ENCODE results near the gene ERCC6. TPM values are rescaled to one million over a fixed set of nuclear protein-coding genes. Genes with fewer than 3 reads are reported as not detected.
A peak's percentile ranks its signal among the peaks of the same experiment; 100 is the strongest.

ERCC6 gene
- total RNA-seq, 6 experiments from 2014 or later, result 52.5 to 97.5 (median 59.3) TPM

DNA sequence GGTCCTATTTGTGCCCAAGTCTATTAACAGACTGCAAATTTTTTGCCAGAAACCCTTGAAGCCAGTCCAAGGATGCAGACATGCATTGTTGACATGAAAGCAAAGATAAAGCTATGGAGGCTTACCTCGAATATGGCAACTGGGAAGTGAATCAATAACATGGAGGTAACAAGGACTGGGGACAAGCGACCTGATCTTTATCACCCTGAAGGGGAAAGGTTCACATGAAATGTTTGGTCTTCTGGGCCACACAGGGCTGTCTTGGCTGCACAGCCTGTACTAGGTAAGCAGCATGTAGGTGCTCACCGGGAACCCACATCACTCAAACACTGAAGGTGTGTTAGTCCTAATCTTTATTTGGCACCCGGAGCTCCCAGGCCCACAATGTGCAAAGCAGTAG, 17.9 kb downstream of the ERCC6 start:
- H3K4me3 Mint-ChIP-seq, result no peak overlapping the region
- TF ChIP-seq, protein P1, sequence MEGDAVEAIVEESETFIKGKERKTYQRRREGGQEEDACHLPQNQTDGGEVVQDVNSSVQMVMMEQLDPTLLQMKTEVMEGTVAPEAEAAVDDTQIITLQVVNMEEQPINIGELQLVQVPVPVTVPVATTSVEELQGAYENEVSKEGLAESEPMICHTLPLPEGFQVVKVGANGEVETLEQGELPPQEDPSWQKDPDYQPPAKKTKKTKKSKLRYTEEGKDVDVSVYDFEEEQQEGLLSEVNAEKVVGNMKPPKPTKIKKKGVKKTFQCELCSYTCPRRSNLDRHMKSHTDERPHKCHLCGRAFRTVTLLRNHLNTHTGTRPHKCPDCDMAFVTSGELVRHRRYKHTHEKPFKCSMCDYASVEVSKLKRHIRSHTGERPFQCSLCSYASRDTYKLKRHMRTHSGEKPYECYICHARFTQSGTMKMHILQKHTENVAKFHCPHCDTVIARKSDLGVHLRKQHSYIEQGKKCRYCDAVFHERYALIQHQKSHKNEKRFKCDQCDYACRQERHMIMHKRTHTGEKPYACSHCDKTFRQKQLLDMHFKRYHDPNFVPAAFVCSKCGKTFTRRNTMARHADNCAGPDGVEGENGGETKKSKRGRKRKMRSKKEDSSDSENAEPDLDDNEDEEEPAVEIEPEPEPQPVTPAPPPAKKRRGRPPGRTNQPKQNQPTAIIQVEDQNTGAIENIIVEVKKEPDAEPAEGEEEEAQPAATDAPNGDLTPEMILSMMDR (IDR thresholded peaks at IDR 0.05), result no peak
- H3K9me3 Mint-ChIP-seq, result no peaks in the 10 kb centered on the region
- peaks cover 3% of the 10 kb centered on the region; the same call in 1 of the 2 replicates for H3K27me3 Mint-ChIP-seq (ENCODE audit: insufficient read depth)
- H3K36me3 Mint-ChIP-seq (ENCODE audit: low read depth), result peaks cover 44% of the 10 kb centered on the region
- no peak overlapping the region for H3K27ac Mint-ChIP-seq
- H3K4me1 Mint-ChIP-seq (ENCODE audit: low read depth), result peaks cover 61% of the 10 kb centered on the region
- no peak for DNase-seq

DNA sequence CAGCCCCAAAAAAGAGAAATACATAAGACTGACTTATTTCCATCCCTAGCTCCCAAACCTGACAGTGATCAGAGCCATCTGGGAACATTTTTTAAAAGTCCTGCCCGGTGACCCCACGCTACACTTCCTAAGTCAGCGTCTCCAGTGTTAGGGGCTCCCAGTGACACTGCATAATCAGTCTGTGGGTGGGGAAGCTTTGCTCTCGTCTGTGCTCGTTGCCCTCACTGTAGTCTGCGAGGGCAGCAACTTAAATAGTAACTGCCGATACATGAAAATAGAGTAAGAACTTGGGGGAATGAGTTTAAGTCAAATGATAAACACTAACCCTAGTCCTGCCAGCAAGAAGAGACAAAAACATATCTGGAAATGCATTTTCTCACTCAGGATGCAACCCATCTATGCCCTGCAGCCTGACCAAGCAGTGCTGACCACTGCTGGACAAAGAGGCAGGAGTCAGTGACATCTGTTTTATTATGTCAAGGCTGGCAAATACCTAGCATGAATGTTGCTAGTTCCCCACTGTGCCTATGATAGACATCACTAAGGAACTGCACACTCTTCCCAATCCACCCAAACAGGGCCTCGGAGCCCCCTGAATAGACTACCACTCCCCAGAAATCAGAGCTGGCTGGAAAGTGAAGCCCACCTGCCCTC, 18.7 kb downstream of the ERCC6 start:
- no peaks in the 10 kb centered on the region for H3K9me3 Mint-ChIP-seq
- H3K27me3 Mint-ChIP-seq (ENCODE audit: insufficient read depth), result peaks cover 3% of the 10 kb centered on the region; the same call in 1 of the 2 replicates
- no peak for DNase-seq
- peak overlapping the region; percentile 51; the same call in 1 of the 2 replicates for H3K27ac Mint-ChIP-seq
- H3K4me3 Mint-ChIP-seq, result no peak overlapping the region
- H3K4me1 Mint-ChIP-seq (ENCODE audit: low read depth), result peaks cover 54% of the 10 kb centered on the region
- H3K36me3 Mint-ChIP-seq (ENCODE audit: low read depth), result peaks cover 39% of the 10 kb centered on the region
- TF ChIP-seq, protein P1 (IDR thresholded peaks at IDR 0.05), result no peak

DNA sequence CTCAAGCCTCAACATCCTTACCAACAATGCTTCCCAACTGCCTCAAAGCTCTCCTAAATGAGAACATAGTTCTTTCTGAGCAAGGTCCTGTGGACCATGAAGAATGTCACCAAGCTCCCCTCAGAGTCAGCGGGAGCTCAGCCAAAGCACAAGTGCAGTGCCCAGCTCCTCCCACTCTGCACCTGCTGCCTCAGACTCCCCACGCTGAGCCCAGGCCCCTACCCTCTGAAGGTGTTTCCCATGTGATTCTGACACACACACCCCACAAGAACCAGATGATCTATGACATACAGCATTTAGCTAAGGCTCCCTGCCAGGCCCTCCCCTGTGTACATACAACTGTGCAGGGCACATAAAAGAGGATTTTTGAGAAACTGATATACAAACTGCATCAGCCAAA, 19.2 kb downstream of the ERCC6 start:
- Mint-ChIP-seq H3K36me3 (ENCODE audit: low read depth) (peaks cover 37% of the 10 kb centered on the region), H3K9me3 (no peaks in the 10 kb centered on the region), H3K27ac (peak overlapping the region; percentile 51; the same call in 1 of the 2 replicates)

DNA sequence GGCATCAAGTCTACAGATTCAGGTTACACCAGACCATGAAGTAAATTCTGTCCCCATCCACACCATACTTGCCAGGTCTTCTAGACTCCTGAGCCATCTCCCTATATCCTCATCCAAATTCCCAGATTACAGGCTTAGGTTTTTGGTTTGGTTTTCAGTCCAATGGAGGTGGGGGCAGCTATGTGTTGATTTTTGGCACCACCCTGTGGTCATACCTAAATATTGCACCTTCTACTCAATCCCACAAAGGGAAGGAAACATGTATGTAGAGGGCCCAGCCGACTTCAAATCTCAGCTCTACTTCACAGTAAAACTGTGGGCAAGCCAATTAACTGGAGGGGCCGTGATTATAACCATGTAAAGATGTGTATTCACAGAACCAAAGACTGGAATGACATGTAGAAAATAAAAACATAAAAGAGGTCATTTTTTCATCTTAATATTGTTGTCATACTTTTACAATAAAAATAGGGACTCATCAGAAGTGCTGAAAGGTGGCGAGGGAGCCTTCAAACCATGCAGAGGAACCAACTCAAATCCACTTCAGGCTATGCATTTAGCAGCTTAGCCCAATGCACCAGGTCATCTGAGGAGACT, 19.8 kb downstream of the ERCC6 start:
- peak; percentile 39 for DNase-seq
- peaks cover 49% of the 10 kb centered on the region for H3K4me1 Mint-ChIP-seq (ENCODE audit: low read depth)
- TF ChIP-seq, protein P1 (IDR thresholded peaks at IDR 0.05), result peak; percentile 86
- H3K9me3 Mint-ChIP-seq, result no peaks in the 10 kb centered on the region
- peaks cover 3% of the 10 kb centered on the region; the same call in 1 of the 2 replicates for H3K27me3 Mint-ChIP-seq (ENCODE audit: insufficient read depth)
- no peak overlapping the region for H3K4me3 Mint-ChIP-seq
- H3K36me3 Mint-ChIP-seq (ENCODE audit: low read depth), result peaks cover 37% of the 10 kb centered on the region
- H3K27ac Mint-ChIP-seq, result peak overlapping the region; percentile 44

More for the DNA sequence above, 19.2 kb downstream of the ERCC6 start:
- H3K4me1 Mint-ChIP-seq (ENCODE audit: low read depth), result peaks cover 52% of the 10 kb centered on the region
- TF ChIP-seq, protein P1 (IDR thresholded peaks at IDR 0.05), result no peak
- H3K27me3 Mint-ChIP-seq (ENCODE audit: insufficient read depth), result peaks cover 3% of the 10 kb centered on the region; the same call in 1 of the 2 replicates
- H3K4me3 Mint-ChIP-seq, result no peak overlapping the region
- DNase-seq, result no peak

DNA sequence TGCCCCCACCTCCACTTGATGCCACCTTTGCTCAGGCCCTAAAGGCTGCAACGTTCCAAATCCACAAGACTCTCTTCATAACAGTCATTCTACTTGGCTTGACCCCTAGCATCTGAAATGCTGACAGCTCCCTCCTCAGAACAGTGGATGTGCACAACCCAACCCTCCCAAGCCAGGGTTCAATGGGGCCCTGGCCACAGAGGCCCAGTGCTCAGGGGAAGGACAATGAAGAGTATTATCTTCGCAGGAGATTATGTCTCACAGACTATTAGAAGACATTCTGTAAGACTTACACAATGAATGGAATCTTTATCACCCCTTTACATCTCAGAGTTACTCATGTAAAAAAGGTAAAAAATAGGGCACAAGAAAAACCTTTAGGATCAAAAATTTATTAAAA, 20.4 kb downstream of the ERCC6 start:
- DNase-seq, result no peak
- TF ChIP-seq, protein P1 (IDR thresholded peaks at IDR 0.05), result no peak
- peak overlapping the region; percentile 44; the same call in 1 of the 2 replicates for H3K27ac Mint-ChIP-seq
- H3K4me1 Mint-ChIP-seq (ENCODE audit: low read depth), result peaks cover 47% of the 10 kb centered on the region
- no peak overlapping the region for H3K4me3 Mint-ChIP-seq
- H3K9me3 Mint-ChIP-seq, result no peaks in the 10 kb centered on the region
- H3K36me3 Mint-ChIP-seq (ENCODE audit: low read depth), result peaks cover 34% of the 10 kb centered on the region
- peaks cover under 1% of the 10 kb centered on the region; the same call in 1 of the 2 replicates for H3K27me3 Mint-ChIP-seq (ENCODE audit: insufficient read depth)
